Measurements from ENCODE around the gene DUSP22. TPM values are rescaled to one million over a fixed set of nuclear protein-coding genes. Genes with fewer than 3 reads are reported as not detected.

DUSP22 gene
- polyA plus RNA-seq, 1 of the 3 experiments (the other 2 are of a cell fraction): 6.8 TPM

DNA sequence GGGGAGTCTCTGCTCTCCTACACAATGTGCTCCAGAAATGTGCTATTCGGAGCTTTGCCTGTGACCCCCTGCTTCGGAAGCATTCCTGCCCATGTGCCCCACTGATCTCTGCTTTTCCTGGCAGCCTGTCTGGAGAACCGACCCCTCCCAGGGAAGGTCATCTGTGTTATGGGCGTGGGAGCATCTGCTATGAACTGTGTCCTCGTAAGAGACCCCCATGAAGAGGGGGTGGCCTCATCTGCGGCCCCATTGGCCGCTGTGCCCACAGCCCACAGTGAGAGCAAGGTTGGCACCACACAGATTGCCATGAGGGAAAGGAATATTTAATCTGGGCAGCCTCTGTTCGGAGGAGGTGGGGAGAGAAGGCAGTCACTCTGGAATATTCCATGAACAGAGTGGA lies 66.6 kb downstream of the DUSP22 start:
- Histone ChIP-seq H3K4me1 (ENCODE audit: control insufficient read depth in 1 of 2, insufficient read depth in 2 of 2, low read depth in 1 of 2, low read length in 1 of 2) (no peaks in the 10 kb centered on the region), H3K27ac (ENCODE audit: low read depth in 2 of 2, low read length in 1 of 2) (no peak overlapping the region), H4K20me1 (ENCODE audit: insufficient read depth) (no peaks in the 10 kb centered on the region), H3K4me2 (no peak overlapping the region), H3K27me3 (ENCODE audit: insufficient read depth) (peaks cover 72% of the 10 kb centered on the region), H3K9me2 (no peaks in the 10 kb centered on the region), H3K36me3 (replicated peaks in 1 of 2; ENCODE audit: control insufficient read depth in 1 of 2, insufficient read depth in 2 of 2, low read length in 1 of 2) (no peaks in the 10 kb centered on the region), H3F3A (replicated peaks; ENCODE audit: insufficient read depth) (no peaks in the 10 kb centered on the region), H3K9ac (no peak overlapping the region), H3K4me3 (ENCODE audit: low read depth in 2 of 2, low read length in 1 of 2) (no peak overlapping the region), H3K9me3 (no peaks in the 10 kb centered on the region), H2AFZ (ENCODE audit: low read depth) (no peak overlapping the region), H3K79me2 (ENCODE audit: insufficient read depth) (no peaks in the 10 kb centered on the region)
- ChIA-PET CTCF (interaction anchor here (1.3 kb wide), 1 partner anchor 14 kb away, joined by 4 read pairs; no protein-coding TSS in a partner anchor), POLR2A (no interaction called here)
- DNase-seq: no peak
- TF ChIP-seq CHD2 (IDR thresholded peaks at IDR 0.05; ENCODE audit: low read length, partially characterized antibody) (no peak), TEAD4 (IDR thresholded peaks at IDR 0.05; ENCODE audit: borderline replicate concordance, insufficient read depth) (no peak), RAD21 (IDR thresholded peaks at IDR 0.05; ENCODE audit: low read length) (no peak), RFX5 (IDR thresholded peaks at IDR 0.05; ENCODE audit: low read length) (no peak), POLR2AphosphoS5 (IDR thresholded peaks at IDR 0.05; ENCODE audit: low read depth, low read length) (no peak), GATA2 (CRISPR knock-in tag; IDR thresholded peaks at IDR 0.05) (no peak), FOSL2 (IDR thresholded peaks at IDR 0.05; ENCODE audit: borderline replicate concordance, low read depth) (no peak), TCF12 (IDR thresholded peaks at IDR 0.05) (no peak)
- TF ChIP-seq, protein P1, sequence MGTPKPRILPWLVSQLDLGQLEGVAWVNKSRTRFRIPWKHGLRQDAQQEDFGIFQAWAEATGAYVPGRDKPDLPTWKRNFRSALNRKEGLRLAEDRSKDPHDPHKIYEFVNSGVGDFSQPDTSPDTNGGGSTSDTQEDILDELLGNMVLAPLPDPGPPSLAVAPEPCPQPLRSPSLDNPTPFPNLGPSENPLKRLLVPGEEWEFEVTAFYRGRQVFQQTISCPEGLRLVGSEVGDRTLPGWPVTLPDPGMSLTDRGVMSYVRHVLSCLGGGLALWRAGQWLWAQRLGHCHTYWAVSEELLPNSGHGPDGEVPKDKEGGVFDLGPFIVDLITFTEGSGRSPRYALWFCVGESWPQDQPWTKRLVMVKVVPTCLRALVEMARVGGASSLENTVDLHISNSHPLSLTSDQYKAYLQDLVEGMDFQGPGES (IDR thresholded peaks at IDR 0.05; ENCODE audit: low read depth, low read length): no peak
- 33% methylated on average over 7 of the region's 8 CpGs for WGBS (ENCODE audit: low lambda C conversion rate)

DNA sequence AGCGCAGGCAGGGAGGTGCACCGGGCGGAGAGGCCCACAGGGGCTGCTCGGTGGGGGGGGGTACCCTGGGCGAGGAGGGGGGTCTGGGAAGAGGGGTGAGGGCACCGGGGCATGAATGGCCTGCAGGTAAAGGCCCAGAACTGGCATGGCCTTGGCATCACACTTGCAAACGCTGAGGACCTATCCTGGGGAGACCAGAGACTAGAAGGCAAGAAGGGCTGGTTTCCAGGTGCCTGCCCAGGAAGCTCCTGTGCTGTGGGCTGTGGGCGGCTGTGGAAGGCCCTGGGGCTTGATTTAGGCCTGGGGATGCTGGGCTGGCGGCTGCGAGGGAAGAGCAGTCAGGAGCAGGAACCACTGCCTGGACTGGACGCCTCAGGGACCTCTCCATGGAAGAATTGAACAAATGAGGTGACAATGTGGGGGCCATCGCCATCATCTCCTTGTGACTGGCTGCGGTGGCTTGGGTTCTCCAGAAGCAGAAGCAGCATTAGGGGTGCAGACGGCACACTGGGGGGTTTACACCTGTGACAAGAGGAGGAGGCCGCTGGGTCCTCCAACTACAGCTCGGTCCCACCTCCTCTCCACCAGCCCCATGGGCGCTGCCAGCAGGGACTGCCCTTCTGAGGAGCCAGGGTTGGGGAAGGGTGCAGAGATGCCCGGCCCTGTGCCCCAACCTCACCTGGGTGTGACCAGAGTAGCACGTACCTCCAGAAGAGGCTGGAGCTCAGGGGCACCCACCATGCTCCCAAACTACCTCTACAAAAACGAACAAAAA lies 67.2 kb downstream of the DUSP22 start:
- H3K4me2 ChIP-seq: no peak overlapping the region
- ChIA-PET POLR2A (no interaction called here), CTCF (interaction anchor here (1.0 to 3.6 kb wide), 3 partner anchors 8 to 34 kb away, joined by 4 to 20 read pairs (median 4); no protein-coding TSS in a partner anchor)
- H3K9me2 ChIP-seq: no peaks in the 10 kb centered on the region
- H3K79me2 ChIP-seq (ENCODE audit: insufficient read depth): no peaks in the 10 kb centered on the region
- H3K4me3 ChIP-seq (ENCODE audit: low read depth in 2 of 2, low read length in 1 of 2): no peak overlapping the region
- no peak overlapping the region for H3K27ac ChIP-seq (ENCODE audit: low read depth in 2 of 2, low read length in 1 of 2)
- no peaks in the 10 kb centered on the region for H3K9me3 ChIP-seq
- no peaks in the 10 kb centered on the region for H3K4me1 ChIP-seq (ENCODE audit: control insufficient read depth in 1 of 2, insufficient read depth in 2 of 2, low read depth in 1 of 2, low read length in 1 of 2)
- no peak for DNase-seq
- TF ChIP-seq, protein P2, sequence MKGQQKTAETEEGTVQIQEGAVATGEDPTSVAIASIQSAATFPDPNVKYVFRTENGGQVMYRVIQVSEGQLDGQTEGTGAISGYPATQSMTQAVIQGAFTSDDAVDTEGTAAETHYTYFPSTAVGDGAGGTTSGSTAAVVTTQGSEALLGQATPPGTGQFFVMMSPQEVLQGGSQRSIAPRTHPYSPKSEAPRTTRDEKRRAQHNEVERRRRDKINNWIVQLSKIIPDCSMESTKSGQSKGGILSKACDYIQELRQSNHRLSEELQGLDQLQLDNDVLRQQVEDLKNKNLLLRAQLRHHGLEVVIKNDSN (IDR thresholded peaks at IDR 0.05; ENCODE audit: borderline replicate concordance, low read depth): no peak
- TF ChIP-seq TCF12 (IDR thresholded peaks at IDR 0.05): no peak
- no peak for TF ChIP-seq NFIC (IDR thresholded peaks at IDR 0.05; ENCODE audit: borderline replicate concordance)
- TF ChIP-seq RXRA (IDR thresholded peaks at IDR 0.05; ENCODE audit: borderline replicate concordance, low read depth): no peak
- TF ChIP-seq, protein P3, sequence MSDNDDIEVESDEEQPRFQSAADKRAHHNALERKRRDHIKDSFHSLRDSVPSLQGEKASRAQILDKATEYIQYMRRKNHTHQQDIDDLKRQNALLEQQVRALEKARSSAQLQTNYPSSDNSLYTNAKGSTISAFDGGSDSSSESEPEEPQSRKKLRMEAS (IDR thresholded peaks at IDR 0.05; ENCODE audit: low read depth): no peak
- TF ChIP-seq TEAD4 (IDR thresholded peaks at IDR 0.05; ENCODE audit: borderline replicate concordance, insufficient read depth): no peak
- TF ChIP-seq SIN3A (IDR thresholded peaks at IDR 0.05; ENCODE audit: borderline replicate concordance, low read depth, low read length): no peak
- no peak for TF ChIP-seq GATA2 (CRISPR knock-in tag; IDR thresholded peaks at IDR 0.05)
- TF ChIP-seq FOXM1 (IDR thresholded peaks at IDR 0.05; ENCODE audit: low read depth): no peak
- TF ChIP-seq ELF1 (IDR thresholded peaks at IDR 0.05): no peak
- TF ChIP-seq MXI1 (IDR thresholded peaks at IDR 0.05; ENCODE audit: low read depth, low read length): no peak
- TF ChIP-seq MEF2A (IDR thresholded peaks at IDR 0.05; ENCODE audit: borderline replicate concordance, low read depth): no peak
- TF ChIP-seq, protein P4, sequence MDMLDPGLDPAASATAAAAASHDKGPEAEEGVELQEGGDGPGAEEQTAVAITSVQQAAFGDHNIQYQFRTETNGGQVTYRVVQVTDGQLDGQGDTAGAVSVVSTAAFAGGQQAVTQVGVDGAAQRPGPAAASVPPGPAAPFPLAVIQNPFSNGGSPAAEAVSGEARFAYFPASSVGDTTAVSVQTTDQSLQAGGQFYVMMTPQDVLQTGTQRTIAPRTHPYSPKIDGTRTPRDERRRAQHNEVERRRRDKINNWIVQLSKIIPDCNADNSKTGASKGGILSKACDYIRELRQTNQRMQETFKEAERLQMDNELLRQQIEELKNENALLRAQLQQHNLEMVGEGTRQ (IDR thresholded peaks at IDR 0.05; ENCODE audit: borderline replicate concordance, low read depth, low read length): no peak
- no peak for TF ChIP-seq CHD2 (IDR thresholded peaks at IDR 0.05; ENCODE audit: low read length, partially characterized antibody)
- H3K9ac ChIP-seq: no peak overlapping the region
- 47% methylated on average over 19 of the region's 20 CpGs for WGBS (ENCODE audit: low lambda C conversion rate)
- no peak overlapping the region for H2AFZ ChIP-seq (ENCODE audit: low read depth)
- no peaks in the 10 kb centered on the region for H3F3A ChIP-seq (replicated peaks; ENCODE audit: insufficient read depth)
- H4K20me1 ChIP-seq (ENCODE audit: insufficient read depth): no peaks in the 10 kb centered on the region
- no peaks in the 10 kb centered on the region for H3K36me3 ChIP-seq (replicated peaks in 1 of 2; ENCODE audit: control insufficient read depth in 1 of 2, insufficient read depth in 2 of 2, low read length in 1 of 2)
- peaks cover 76% of the 10 kb centered on the region for H3K27me3 ChIP-seq (ENCODE audit: insufficient read depth)
